Stimulated activated naive B cell treated with anti-CD40 and anti-IgM and Interleukin-4, amounts not matched to agents 10 μg/mL and 1 μg/mL and 100 μg/mL, for 72 hours (primary cell): Measurements from ENCODE around the gene STN1.

Experiments used
- ATAC-seq, 2 donors: fragments of 150-1000 bp; cut with Tn5 transposase; replicated peaks; 2 replicates each; pipeline ENCODE4 v1.10.0; 2021; ENCODE audit warnings: moderate library complexity in 1 of 2
- DNase-seq: peaks from one replicate; pipeline ENCODE4 v3.0.0; 2021
- H3K27ac Mint-ChIP-seq: one replicate; pipeline ENCODE4 v1.8.0; 2022; ENCODE audit warnings: mild to moderate bottlenecking, mixed read lengths
- H3K27me3 Mint-ChIP-seq, 2 donors: one replicate each; pipeline ENCODE4 v1.8.0; 2022; ENCODE audit warnings: mixed read lengths in 2 of 2
- H3K36me3 Mint-ChIP-seq, 2 donors: one replicate each; pipeline ENCODE4 v1.8.0; 2022; ENCODE audit warnings: mixed read lengths in 2 of 2, mild to moderate bottlenecking in 1 of 2
- H3K4me1 Mint-ChIP-seq, 2 donors: one replicate each; pipeline ENCODE4 v1.8.0; 2022; ENCODE audit warnings: mixed read lengths in 2 of 2, mild to moderate bottlenecking in 1 of 2
- H3K4me3 Mint-ChIP-seq, 2 donors: one replicate each; pipeline ENCODE4 v1.8.0; 2022; ENCODE audit warnings: mild to moderate bottlenecking in 2 of 2, mixed read lengths in 2 of 2, moderate library complexity in 1 of 2
- H3K9me3 Mint-ChIP-seq, 2 donors: one replicate each; pipeline ENCODE4 v1.8.0; 2022; ENCODE audit warnings: mixed read lengths in 2 of 2, mild to moderate bottlenecking in 1 of 2

STN1 gene

GRCh38 chr10:103834436-103835095 lies 83.4 kb downstream of the STN1 start:
- Mint-ChIP-seq H3K27me3 (no peaks in the 10 kb centered on the region), H3K4me3 (no peak overlapping the region), H3K27ac (no peak overlapping the region), H3K36me3 (no peaks in the 10 kb centered on the region), H3K9me3 (no peaks in the 10 kb centered on the region), H3K4me1 (peaks cover 2 to 6% of the 10 kb centered on the region in 2 donors)
- no peak for DNase-seq
- ATAC-seq = no peak

GRCh38 chr10:103833731-103834365 lies 84.1 kb downstream of the STN1 start:
- Mint-ChIP-seq H3K4me3 (no peak overlapping the region), H3K27me3 (no peaks in the 10 kb centered on the region), H3K9me3 (no peaks in the 10 kb centered on the region), H3K4me1 (peaks cover 3 to 9% of the 10 kb centered on the region in 2 donors), H3K36me3 (no peaks in the 10 kb centered on the region), H3K27ac (no peak overlapping the region)
- ATAC-seq (no peak), DNase-seq (no peak)

- Mint-ChIP-seq H3K27ac (no peak overlapping the region), H3K36me3 (no peaks in the 10 kb centered on the region), H3K27me3 (peaks cover 0 to 3% of the 10 kb centered on the region in 2 donors), H3K9me3 (no peaks in the 10 kb centered on the region), H3K4me3 (no peak overlapping the region), H3K4me1 (peaks cover 6 to 8% of the 10 kb centered on the region in 2 donors)
- ATAC-seq (no peak), DNase-seq (no peak)
These were observed 85.2 kb downstream of the STN1 start for GRCh38 chr10:103832806-103833205.
